GM21515 (cell line): ENCODE results near the gene FGGY.
"Not testable (repeated sequence)": the region's sequence is repeated elsewhere in the genome, so short reads cannot be mapped to it uniquely, and the experiment has no call there.

ENCODE experiments used
- ATAC-seq: cut with Tn5 transposase; IDR thresholded peaks from one replicate; pipeline ENCODE4 v1.9.1; 2021; ENCODE audit not compliant: unreplicated experiment

Gene FGGY

GRCh38 chr1:59609245-59609644, 312.4 kb downstream of the FGGY start:
- ATAC-seq, result no peak

DNA sequence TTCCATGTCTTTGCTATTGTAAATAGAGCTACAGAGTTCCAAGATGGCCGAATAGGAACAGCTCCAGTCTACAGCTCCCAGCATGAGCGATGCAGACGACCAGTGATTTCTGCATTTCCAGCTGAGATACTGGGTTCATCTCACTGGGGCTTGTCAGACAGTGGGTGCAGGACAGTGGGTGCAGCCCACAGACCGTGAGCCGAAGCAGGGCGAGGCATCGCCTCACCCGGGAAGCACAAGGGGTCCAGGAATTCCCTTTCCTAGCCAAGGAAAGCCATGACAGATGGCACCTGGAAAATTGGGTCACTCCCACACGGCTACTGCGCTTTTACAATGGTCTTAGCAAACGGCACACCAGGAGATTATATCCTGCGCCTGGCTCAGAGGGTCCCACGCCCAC, 313.6 kb downstream of the FGGY start:
- not testable (repeated sequence) for ATAC-seq

DNA sequence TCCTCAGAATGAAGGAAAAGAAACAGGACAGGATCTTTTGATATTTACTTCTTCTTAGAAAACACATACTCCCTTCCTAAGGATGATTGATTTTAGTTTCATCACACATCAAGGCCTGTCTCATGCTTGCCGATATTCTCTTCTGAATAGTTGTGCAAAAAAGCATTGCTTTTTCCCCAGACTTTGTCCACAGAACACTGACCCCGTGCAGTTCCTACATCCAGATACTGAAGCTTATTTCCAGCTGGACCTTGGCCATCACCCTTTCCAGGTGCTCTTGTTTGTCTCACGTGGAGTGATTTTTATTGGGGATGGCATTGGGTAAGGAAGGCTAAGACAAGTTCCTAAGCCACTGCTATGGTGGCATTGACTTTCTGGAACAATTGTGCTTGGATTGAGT, 320.5 kb downstream of the FGGY start:
- ATAC-seq, result no peak

DNA sequence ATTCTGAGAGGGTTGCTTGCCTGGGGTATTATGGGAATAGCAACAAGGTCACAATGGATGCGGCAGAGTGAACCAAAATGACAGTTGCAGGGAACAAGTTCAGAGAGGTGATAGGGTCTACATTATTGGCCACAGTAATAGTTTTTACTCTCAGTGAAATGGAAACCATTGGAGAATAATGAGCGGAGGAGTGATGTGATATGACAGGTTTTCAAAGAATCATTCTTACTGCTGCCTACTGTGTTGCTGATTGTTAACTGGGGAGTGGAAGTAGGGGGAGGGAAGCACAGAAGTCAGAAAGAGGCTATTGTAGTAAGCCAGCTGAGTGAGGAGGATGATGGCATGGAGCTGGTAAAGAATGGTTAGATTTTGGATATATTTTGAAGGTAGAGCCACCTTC, 322.7 kb downstream of the FGGY start:
- ATAC-seq, result no peak

DNA sequence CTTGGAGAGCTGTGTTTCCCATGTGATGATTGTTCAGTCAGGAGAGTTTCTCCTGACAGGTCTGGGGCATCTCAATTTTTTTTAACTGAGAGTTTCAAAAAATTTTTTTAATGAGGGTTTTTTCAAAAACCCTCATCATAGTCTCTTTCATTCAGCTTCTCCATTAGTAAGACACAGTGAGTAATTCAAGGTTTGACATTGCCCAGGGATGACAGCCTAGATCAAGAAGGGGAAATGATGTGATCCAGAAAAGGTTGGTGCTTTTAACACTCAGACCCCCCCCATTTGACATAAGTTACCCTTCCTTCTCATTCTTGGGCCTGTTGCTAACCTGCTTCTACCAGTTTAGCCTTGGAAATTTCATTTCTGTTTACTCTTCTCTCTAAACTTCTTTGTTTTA, 328.5 kb downstream of the FGGY start:
- no peak for ATAC-seq

DNA sequence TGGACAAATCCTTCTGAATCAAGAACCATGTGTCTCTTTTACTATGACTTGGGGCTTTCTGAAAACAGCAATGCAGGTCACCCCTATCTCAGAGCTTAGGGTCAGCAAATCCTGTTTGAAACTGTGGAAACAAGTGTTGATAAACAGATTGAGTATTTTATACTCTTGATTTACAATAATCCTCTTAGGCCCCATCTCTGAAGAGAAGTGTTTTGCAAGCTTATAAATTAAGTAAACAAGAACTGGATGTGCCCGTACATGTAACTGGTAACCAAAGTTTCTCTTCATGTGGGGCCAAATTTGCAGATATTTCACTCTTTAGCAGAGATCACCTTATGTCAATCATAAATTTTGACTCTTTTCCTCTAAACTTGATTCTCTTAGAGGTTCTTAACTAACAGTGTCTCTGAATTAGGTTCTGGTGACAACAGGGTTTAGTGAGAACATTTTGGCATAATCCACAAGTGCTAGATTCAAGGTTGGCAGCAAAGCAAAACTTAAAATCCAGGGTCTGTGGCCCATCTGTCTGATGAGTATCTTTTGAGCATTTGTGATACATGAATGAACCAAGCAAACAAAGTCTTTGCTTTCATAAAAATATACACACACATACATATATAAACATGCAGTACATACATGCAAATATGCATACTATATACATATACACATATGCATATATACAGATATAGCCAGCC, 334.8 kb downstream of the FGGY start:
- no peak for ATAC-seq

GRCh38 chr1:59635097-59635496, 338.2 kb downstream of the FGGY start:
- ATAC-seq, result no peak

GRCh38 chr1:59638231-59638711, 341.4 kb downstream of the FGGY start:
- no peak for ATAC-seq

GRCh38 chr1:59639266-59639665, 342.4 kb downstream of the FGGY start:
- no peak for ATAC-seq

GRCh38 chr1:59640851-59641250, 344.0 kb downstream of the FGGY start:
- no peak for ATAC-seq

DNA sequence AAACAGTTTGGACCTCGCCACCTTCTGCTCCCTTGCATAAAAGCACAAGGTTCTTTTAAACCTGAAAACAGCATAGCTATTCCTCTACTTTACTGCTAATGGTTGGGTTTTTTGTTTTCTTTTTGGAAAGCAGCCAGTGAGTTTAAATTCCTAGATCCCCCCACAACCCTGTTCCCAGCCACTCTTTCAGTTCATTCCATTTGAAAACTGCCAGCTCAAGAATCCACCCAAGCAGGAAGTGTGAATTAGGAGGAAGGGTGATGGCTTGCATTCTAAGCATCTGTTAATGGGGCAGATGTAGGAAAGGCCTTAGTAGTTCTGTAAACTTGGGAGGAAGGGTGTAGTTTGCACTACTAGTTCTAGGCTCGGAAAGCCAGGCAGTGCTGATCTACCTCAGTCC, 344.9 kb downstream of the FGGY start:
- no peak for ATAC-seq

- ATAC-seq, result no peak
Measured at GRCh38 chr1:59643526-59643925, 346.6 kb downstream of the FGGY start.

GRCh38 chr1:59645893-59646292, 349.0 kb downstream of the FGGY start:
- ATAC-seq, result no peak

GRCh38 chr1:59653142-59653958, 356.5 kb downstream of the FGGY start:
- ATAC-seq, result not testable (repeated sequence)

- no peak for ATAC-seq
Measured at GRCh38 chr1:59653968-59654367, 357.1 kb downstream of the FGGY start.

GRCh38 chr1:59657873-59658465, 361.1 kb downstream of the FGGY start:
- ATAC-seq, result no peak

GRCh38 chr1:59664166-59664565, 367.3 kb downstream of the FGGY start:
- no peak for ATAC-seq

GRCh38 chr1:59666106-59666505, 369.2 kb downstream of the FGGY start:
- ATAC-seq, result no peak

GRCh38 chr1:59667020-59667419, 370.1 kb downstream of the FGGY start:
- ATAC-seq, result no peak

DNA sequence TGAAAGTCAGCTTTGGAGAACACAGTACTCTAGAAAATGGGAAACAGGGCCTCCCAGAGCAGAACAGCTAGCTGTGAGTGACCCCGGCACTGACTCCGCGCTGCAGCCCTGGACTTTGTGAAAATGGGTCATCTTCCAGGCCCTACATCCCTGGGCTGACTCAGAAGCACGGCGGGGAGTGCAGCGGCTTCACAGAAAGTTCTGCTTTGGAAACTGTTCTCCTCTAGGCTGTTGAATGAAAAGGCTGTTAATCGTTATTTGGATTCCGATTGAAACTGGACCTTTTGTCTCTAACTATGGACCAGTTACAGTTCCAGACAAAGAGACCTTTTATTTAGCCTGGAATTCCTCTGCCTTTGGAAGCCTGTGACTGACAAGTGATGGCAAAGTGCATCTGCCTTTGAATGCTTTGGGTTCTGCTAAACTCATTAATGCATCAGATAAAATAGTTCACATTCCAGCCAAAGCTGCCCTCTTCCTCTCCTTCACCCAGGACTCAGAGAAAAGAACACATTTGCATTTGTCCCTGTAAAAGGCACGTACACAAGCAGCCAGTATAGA, 372.9 kb downstream of the FGGY start:
- ATAC-seq, result no peak

- ATAC-seq, result no peak
Measured at GRCh38 chr1:59670662-59671061, 373.8 kb downstream of the FGGY start.
